Measurements from ENCODE around the gene KRT9.

KRT9 gene

GRCh38 chr17:41563607-41564170 is 8.2 kb downstream of the KRT9 start:
- Histone ChIP-seq H3K27me3 (ENCODE audit: insufficient read depth, low read length) (no peaks in the 10 kb centered on the region; the same call in 1 of the 2 replicates), H3F3A (ENCODE audit: insufficient read depth, low read length) (no peaks in the 10 kb centered on the region), H3K4me2 (ENCODE audit: low read length) (no peak overlapping the region), H4K20me1 (ENCODE audit: insufficient read depth, low read length) (no peaks in the 10 kb centered on the region), H3K9me3 (ENCODE audit: low read length) (no peaks in the 10 kb centered on the region), H2AFZ (ENCODE audit: low read length) (no peak overlapping the region), H3K79me2 (ENCODE audit: insufficient read depth, low read length) (no peaks in the 10 kb centered on the region), H3K9ac (ENCODE audit: low read length) (no peak overlapping the region), H3K27ac (ENCODE audit: low read depth, low read length, poor library complexity, severe bottlenecking) (no peak overlapping the region), H3K4me3 (ENCODE audit: low read depth, low read length, poor library complexity, severe bottlenecking) (no peak overlapping the region), H3K9me2 (ENCODE audit: low read depth, low read length) (no peaks in the 10 kb centered on the region), H3K4me1 (ENCODE audit: insufficient read depth, low read length, severe bottlenecking) (no peaks in the 10 kb centered on the region), H3K36me3 (ENCODE audit: insufficient read depth, low read length) (no peaks in the 10 kb centered on the region)
- TF ChIP-seq EZH2 (IDR thresholded peaks at IDR 0.05; ENCODE audit: borderline replicate concordance, low read length) (no peak), CTCF (IDR thresholded peaks at IDR 0.05; ENCODE audit: low read length) (no peak)

- Histone ChIP-seq H3K27ac (ENCODE audit: low read depth, low read length, poor library complexity, severe bottlenecking) (no peak overlapping the region), H3K4me1 (ENCODE audit: insufficient read depth, low read length, severe bottlenecking) (no peaks in the 10 kb centered on the region), H3F3A (ENCODE audit: insufficient read depth, low read length) (no peaks in the 10 kb centered on the region), H3K36me3 (ENCODE audit: insufficient read depth, low read length) (no peaks in the 10 kb centered on the region), H3K27me3 (ENCODE audit: insufficient read depth, low read length) (no peaks in the 10 kb centered on the region; the same call in 1 of the 2 replicates), H3K9me3 (ENCODE audit: low read length) (no peaks in the 10 kb centered on the region), H2AFZ (ENCODE audit: low read length) (no peak overlapping the region), H3K4me3 (ENCODE audit: low read depth, low read length, poor library complexity, severe bottlenecking) (no peak overlapping the region), H3K79me2 (ENCODE audit: insufficient read depth, low read length) (no peaks in the 10 kb centered on the region), H4K20me1 (ENCODE audit: insufficient read depth, low read length) (no peaks in the 10 kb centered on the region), H3K4me2 (ENCODE audit: low read length) (no peak overlapping the region), H3K9me2 (ENCODE audit: low read depth, low read length) (no peaks in the 10 kb centered on the region), H3K9ac (ENCODE audit: low read length) (no peak overlapping the region)
- TF ChIP-seq CTCF (IDR thresholded peaks at IDR 0.05; ENCODE audit: low read length) (no peak), EZH2 (IDR thresholded peaks at IDR 0.05; ENCODE audit: borderline replicate concordance, low read length) (no peak)
These were observed 10.3 kb downstream of the KRT9 start for GRCh38 chr17:41561554-41561953.

GRCh38 chr17:41559548-41559947 is 12.3 kb downstream of the KRT9 start:
- H4K20me1 ChIP-seq (ENCODE audit: insufficient read depth, low read length), result no peaks in the 10 kb centered on the region
- H2AFZ ChIP-seq (ENCODE audit: low read length), result no peak overlapping the region
- H3K27me3 ChIP-seq (ENCODE audit: insufficient read depth, low read length), result no peaks in the 10 kb centered on the region; the same call in 1 of the 2 replicates
- H3K27ac ChIP-seq (ENCODE audit: low read depth, low read length, poor library complexity, severe bottlenecking), result no peak overlapping the region
- H3K4me3 ChIP-seq (ENCODE audit: low read depth, low read length, poor library complexity, severe bottlenecking), result no peak overlapping the region
- no peaks in the 10 kb centered on the region for H3K4me1 ChIP-seq (ENCODE audit: insufficient read depth, low read length, severe bottlenecking)
- H3F3A ChIP-seq (ENCODE audit: insufficient read depth, low read length), result no peaks in the 10 kb centered on the region
- no peak overlapping the region for H3K4me2 ChIP-seq (ENCODE audit: low read length)
- H3K36me3 ChIP-seq (ENCODE audit: insufficient read depth, low read length), result no peaks in the 10 kb centered on the region
- TF ChIP-seq CTCF (IDR thresholded peaks at IDR 0.05; ENCODE audit: low read length), result no peak
- no peaks in the 10 kb centered on the region for H3K9me2 ChIP-seq (ENCODE audit: low read depth, low read length)
- H3K79me2 ChIP-seq (ENCODE audit: insufficient read depth, low read length), result no peaks in the 10 kb centered on the region
- no peaks in the 10 kb centered on the region for H3K9me3 ChIP-seq (ENCODE audit: low read length)
- no peak overlapping the region for H3K9ac ChIP-seq (ENCODE audit: low read length)
